ENCODE measurements around the gene ATP11B.

ATP11B gene

GRCh38 chr3:182949688-182950087, 156.4 kb downstream of the ATP11B start:
- FAIRE-seq (no peak), DNase-seq (ENCODE audit: insufficient read length, low spot score) (no peak)
- no peak for TF ChIP-seq POLR2A (IDR thresholded peaks at IDR 0.05; ENCODE audit: low read depth, low read length)

DNA sequence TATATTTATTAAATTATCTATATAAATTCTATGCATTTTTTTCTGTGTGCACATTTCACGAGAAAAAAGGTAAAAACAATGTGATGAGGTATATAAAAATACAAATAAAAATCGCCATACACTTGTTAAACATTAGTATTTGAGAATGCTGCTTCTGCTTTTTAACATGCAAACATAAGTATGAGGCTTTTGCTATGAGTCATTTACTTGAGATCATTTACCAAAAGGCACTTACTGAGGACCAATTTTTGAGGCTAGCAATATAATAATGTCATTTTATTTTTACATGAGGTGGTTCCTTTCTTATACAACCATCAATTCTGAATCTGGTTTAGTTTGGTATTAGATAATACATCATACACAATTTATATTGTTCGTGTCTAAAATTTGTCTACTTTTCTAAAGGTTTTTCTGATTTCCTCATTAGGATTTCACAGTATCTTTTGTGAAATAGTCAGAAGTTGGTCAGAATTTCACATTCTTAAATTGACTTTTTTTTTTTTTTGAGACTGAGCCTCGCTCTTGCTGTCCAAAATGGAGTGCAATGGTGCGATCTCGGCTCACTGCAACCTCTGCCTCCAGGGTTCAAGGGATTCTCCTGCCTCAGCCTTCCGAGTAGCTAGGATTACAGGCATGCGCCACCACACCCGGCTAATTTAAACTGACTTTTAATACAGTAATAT, 161.4 kb downstream of the ATP11B start:
- DNase-seq (ENCODE audit: insufficient read length, low spot score) (no peak), FAIRE-seq (peak; percentile 81)
- TF ChIP-seq POLR2A (IDR thresholded peaks at IDR 0.05; ENCODE audit: low read depth, low read length) = no peak

GRCh38 chr3:182957226-182957625, 163.9 kb downstream of the ATP11B start:
- no peak for DNase-seq (ENCODE audit: insufficient read length, low spot score)
- FAIRE-seq = no peak
- no peak for TF ChIP-seq POLR2A (IDR thresholded peaks at IDR 0.05; ENCODE audit: low read depth, low read length)

DNA sequence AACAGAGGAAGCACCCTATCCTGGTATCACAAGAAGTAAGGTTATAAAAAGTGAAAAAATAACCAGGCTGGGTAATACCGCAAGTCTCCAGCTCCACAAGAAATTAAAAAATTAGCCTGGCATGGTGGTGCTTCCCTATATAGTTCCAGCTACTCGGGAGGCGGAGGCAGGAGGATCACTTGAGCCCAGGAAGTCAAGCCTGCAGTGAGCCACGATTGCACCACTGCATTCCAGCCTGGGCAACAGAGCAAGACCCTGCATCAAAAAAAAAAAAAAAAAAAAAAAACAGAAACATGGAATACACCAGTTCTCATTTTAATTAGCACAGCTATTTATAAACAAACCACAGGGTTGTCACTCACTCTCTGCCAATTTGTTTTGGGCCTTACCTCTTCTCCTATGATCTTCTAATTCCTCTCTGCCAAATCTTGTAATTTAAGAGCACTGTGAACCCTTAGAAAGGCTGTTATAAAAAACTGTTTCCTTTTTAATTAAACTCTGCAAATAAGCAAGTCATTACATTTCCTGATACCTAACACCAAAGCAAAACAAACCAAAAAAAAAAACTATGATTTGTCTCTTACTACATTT, 164.5 kb downstream of the ATP11B start:
- DNase-seq (ENCODE audit: insufficient read length, low spot score) (no peak), FAIRE-seq (no peak)
- TF ChIP-seq POLR2A (IDR thresholded peaks at IDR 0.05; ENCODE audit: low read depth, low read length) = no peak

GRCh38 chr3:182959474-182960350, 166.4 kb downstream of the ATP11B start:
- no peak for TF ChIP-seq POLR2A (IDR thresholded peaks at IDR 0.05; ENCODE audit: low read depth, low read length)
- DNase-seq (ENCODE audit: insufficient read length, low spot score) (no peak), FAIRE-seq (peak; percentile 91)

DNA sequence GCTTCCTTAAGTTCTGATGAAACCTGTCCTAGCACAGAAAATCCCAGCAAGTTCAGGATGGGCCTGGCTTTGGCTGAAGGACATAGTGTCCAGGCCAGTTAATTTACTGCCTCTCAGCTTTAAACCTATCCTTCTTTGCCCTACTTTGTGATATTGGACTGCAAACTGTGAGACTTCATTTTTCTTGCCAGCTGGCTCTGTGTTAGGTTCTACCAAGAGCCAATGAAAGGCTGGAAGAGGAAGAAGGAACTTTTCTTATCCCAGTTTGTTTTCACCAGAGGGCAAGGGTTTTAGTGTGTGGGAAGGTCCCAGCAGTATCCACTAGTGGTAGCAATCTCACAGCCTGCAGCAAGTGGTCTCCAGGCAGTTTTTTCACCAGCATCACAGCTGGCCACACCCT, 168.9 kb downstream of the ATP11B start:
- no peak for TF ChIP-seq POLR2A (IDR thresholded peaks at IDR 0.05; ENCODE audit: low read depth, low read length)
- DNase-seq (ENCODE audit: insufficient read length, low spot score) (no peak), FAIRE-seq (peak; percentile 83)

DNA sequence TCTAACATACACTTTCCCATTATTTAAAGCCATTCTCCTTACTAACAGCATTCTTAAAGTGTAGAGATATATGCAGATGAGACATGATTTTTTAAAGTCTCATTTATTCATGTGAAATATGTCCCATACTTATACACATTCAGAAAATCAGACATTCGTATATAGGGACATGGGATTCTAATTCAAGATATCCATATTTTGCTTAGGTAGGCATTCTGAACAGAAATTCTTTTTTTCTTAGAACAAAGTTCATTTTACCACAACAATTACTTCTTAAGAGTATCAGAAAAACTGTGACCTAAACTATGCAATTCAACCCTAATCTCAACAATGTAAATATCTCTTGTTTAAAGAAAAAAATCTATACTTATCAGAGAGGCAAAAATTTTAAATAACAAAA, 170.9 kb downstream of the ATP11B start:
- DNase-seq (ENCODE audit: insufficient read length, low spot score) = no peak
- no peak for FAIRE-seq
- TF ChIP-seq POLR2A (IDR thresholded peaks at IDR 0.05; ENCODE audit: low read depth, low read length) = no peak

DNA sequence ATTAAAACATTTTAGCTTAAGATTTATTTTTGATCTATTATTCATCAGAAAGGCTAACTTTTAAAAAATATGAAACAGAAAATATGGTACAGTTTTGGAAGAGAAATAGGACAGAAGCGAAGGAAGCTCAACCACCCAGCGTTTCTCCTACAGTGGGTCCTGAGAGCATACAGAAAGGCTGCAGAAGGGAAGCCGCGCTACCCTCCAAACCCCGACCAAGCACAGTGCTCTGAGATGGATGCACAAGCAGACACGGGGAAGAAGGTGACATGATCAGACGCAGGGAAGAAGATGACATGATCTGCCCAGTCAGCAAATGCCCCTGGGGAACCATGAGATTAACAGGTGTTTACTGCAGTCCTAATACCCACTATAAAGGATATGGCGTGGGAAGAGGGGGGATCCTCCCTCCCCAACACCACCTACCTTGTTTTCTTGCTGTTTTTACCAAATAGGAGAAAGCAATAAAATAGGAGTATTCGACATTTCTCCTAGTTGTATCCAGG, 172.6 kb downstream of the ATP11B start:
- FAIRE-seq = no peak
- no peak for TF ChIP-seq POLR2A (IDR thresholded peaks at IDR 0.05; ENCODE audit: low read depth, low read length)

DNA sequence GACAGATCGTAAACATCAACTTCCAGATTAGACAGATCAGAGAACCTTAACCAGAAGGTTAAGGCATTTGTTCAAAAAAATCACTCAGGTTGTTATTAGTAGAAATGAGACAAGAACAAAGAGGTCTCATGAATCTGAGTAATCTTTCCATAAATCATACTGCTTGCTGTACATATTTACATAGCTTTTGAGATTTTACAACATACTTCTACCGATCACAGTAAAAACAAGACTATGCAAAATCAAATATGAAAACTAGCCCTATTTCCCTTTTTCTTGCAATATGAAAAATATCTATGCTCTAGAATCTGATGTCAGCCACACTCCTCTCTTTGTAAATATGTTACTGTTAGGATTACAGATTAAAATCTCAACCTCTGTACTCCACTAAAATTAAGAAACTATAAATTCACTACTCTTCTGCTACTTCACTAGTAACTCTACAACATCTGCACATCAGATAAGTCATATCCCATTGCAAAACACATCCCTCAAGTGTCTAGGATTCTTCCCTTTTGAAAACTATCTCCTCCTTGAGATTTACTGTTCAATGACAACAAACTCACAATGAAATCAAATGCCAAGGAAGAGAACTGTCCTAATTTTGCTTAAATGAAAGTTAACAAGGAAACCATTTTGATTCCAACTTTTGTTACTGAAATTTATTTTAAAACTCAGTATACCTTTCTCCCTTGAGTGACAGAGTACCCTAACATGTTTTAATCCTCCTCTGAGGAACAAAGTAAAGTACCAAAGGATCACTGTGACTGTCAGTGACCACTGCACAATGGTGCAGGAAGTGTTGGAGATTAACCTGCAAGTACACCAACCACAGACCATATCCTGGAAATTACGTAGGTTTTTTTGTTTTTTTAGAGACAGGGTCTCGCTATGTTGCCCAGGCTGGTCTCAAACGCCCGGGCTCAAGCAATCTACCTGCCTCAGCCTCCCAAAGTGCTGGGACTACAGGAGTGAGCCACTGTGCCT, 174.2 kb downstream of the ATP11B start:
- TF ChIP-seq POLR2A (IDR thresholded peaks at IDR 0.05; ENCODE audit: low read depth, low read length) = no peak
- FAIRE-seq (peak; percentile 92), DNase-seq (ENCODE audit: insufficient read length, low spot score) (no peak)

More for the DNA sequence above, 172.6 kb downstream of the ATP11B start:
- no peak for DNase-seq (ENCODE audit: insufficient read length, low spot score)

GRCh38 chr3:182969277-182969676, 176.0 kb downstream of the ATP11B start:
- DNase-seq (ENCODE audit: insufficient read length, low spot score) = peak; percentile 49
- peak; percentile 90 for FAIRE-seq

GRCh38 chr3:182969853-182970252, 176.5 kb downstream of the ATP11B start:
- no peak for DNase-seq (ENCODE audit: insufficient read length, low spot score)
- FAIRE-seq = peak; percentile 58
- TF ChIP-seq POLR2A (IDR thresholded peaks at IDR 0.05; ENCODE audit: low read depth, low read length) = no peak

More at GRCh38 chr3:182969277-182969676, 176.0 kb downstream of the ATP11B start:
- TF ChIP-seq POLR2A (IDR thresholded peaks at IDR 0.05; ENCODE audit: low read depth, low read length) = no peak

DNA sequence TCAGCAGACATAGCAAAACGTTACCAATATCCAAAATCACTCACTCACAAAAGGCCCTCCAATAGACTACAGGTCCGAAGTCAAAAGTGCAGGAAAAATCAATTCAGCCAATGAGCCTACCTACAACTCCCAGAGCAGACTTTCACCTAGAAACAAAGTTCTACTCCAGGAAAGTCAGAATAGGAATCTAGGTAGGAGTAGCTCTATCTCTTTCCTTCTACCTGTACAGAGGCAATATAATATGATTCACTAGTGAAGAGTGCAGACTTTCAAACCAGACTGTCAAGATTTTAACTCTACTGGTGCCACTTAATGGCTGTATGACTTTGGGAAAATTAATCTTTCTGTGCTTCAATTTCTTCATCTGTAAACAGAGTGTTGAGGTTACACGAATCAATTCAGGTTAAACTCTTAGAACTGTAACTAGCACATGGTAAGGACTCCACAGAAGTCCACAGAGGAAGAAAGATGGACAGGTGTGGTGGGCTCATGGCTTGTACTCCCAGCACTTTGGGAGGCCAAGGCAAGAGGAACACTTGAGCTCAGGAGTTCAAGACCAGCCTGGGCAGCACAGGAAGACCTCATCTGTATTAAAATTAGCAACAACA, 177.6 kb downstream of the ATP11B start:
- no peak for DNase-seq (ENCODE audit: insufficient read length, low spot score)
- peak; percentile 80 for FAIRE-seq

More for the DNA sequence above, 177.6 kb downstream of the ATP11B start:
- TF ChIP-seq POLR2A (IDR thresholded peaks at IDR 0.05; ENCODE audit: low read depth, low read length) = no peak
